HG03097 (cell line): ENCODE measurements around the gene PAMR1.

Experiments
- ATAC-seq: cut with Tn5 transposase; IDR thresholded peaks from one replicate; pipeline ENCODE4 v1.9.1; 2021; ENCODE audit not compliant: unreplicated experiment, low FRiP score

PAMR1 gene

GRCh38 chr11:35507688-35508087, 17.7 kb downstream of the PAMR1 start:
- ATAC-seq, result no peak

GRCh38 chr11:35501776-35502175, 23.6 kb downstream of the PAMR1 start:
- ATAC-seq, result no peak

GRCh38 chr11:35500744-35501143, 24.7 kb downstream of the PAMR1 start:
- no peak for ATAC-seq

GRCh38 chr11:35496416-35496815, 29.0 kb downstream of the PAMR1 start:
- ATAC-seq, result no peak

GRCh38 chr11:35494957-35495490, 30.4 kb downstream of the PAMR1 start:
- no peak for ATAC-seq

- ATAC-seq, result no peak
Measured at GRCh38 chr11:35491231-35491871, 34.1 kb downstream of the PAMR1 start.

GRCh38 chr11:35488117-35488516, 37.3 kb downstream of the PAMR1 start:
- ATAC-seq, result no peak

GRCh38 chr11:35487532-35488078, 37.8 kb downstream of the PAMR1 start:
- ATAC-seq, result no peak

GRCh38 chr11:35486934-35487333, 38.5 kb downstream of the PAMR1 start:
- no peak for ATAC-seq

GRCh38 chr11:35486446-35486845, 39.0 kb downstream of the PAMR1 start:
- no peak for ATAC-seq

GRCh38 chr11:35485656-35486322, 39.6 kb downstream of the PAMR1 start:
- ATAC-seq, result no peak

GRCh38 chr11:35484435-35484834, 41.0 kb downstream of the PAMR1 start:
- ATAC-seq, result no peak

GRCh38 chr11:35483131-35483820, 42.1 kb downstream of the PAMR1 start:
- no peak for ATAC-seq

GRCh38 chr11:35479731-35480130, 45.7 kb downstream of the PAMR1 start:
- ATAC-seq, result no peak

GRCh38 chr11:35478471-35479091, 46.8 kb downstream of the PAMR1 start:
- no peak for ATAC-seq

- no peak for ATAC-seq
Measured at GRCh38 chr11:35477901-35478300, 47.5 kb downstream of the PAMR1 start.

GRCh38 chr11:35474688-35475087, 50.7 kb downstream of the PAMR1 start:
- ATAC-seq, result no peak

GRCh38 chr11:35473795-35474374, 51.5 kb downstream of the PAMR1 start:
- ATAC-seq, result no peak

GRCh38 chr11:35470616-35471015, 54.8 kb downstream of the PAMR1 start:
- ATAC-seq, result no peak

GRCh38 chr11:35466058-35466457, 59.4 kb downstream of the PAMR1 start:
- ATAC-seq, result no peak
